ENCODE measurements around the gene CLPX.

DNA sequence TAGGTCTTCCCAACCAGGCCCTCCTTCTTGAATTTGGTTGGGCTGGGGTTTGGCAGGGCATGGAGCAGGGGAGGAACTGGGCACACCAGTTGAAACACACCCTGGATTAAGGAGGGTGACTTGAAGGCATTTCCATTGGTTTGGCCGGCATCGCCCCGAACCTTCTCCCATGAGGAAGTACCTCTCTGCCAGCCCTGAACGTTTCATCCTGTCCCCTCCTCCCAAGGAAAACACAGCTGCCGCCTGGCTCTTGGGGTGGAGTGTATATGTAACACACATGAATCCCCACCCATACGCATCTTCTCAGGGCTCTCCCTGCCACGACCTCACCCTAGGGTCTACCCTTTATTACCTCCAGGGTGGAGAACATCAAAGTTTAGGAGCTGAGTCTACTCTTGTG is 84.7 kb downstream of the CLPX start:
- no peak for TF ChIP-seq POLR2AphosphoS5 (IDR thresholded peaks at IDR 0.05)
- TF ChIP-seq POLR2A (IDR thresholded peaks at IDR 0.05; ENCODE audit: low read depth) = no peak
- TF ChIP-seq CTCF (IDR thresholded peaks at IDR 0.05) = no peak

Measured in esophagus muscularis mucosa (tissue), 3 donors.